ENCODE results near the gene VAMP1.

VAMP1 gene

DNA sequence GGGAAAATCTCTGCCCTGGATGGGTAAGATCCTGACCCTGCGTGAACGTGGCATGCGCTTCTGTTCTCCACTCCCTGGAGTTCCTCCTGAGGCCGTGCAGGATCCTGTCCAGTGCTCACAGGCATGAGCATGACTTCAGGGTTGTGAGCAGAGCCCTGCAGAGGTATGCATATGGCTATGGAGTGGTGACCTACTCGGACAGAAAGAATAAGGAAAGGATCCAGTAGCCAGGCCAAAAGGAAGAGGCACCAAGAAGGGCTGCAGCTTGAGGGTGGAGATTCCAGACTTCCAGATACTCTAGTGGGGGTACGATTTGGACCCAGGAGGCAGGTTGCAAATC lies 46.5 kb downstream of the VAMP1 start:
- H3K27ac ChIP-seq (ENCODE audit: poor library complexity, severe bottlenecking): no peak overlapping the region
- H3K36me3 ChIP-seq (ENCODE audit: low read depth): no peaks in the 10 kb centered on the region
- DNase-seq (ENCODE audit: low spot score): no peak
- no peaks in the 10 kb centered on the region for H3K27me3 ChIP-seq (ENCODE audit: insufficient read depth, poor library complexity, severe bottlenecking)
- no peak for TF ChIP-seq CTCF (IDR thresholded peaks at IDR 0.05; ENCODE audit: poor library complexity, severe bottlenecking)
- no peak overlapping the region for H3K4me3 ChIP-seq (ENCODE audit: severe bottlenecking)
- ATAC-seq (ENCODE audit: low read depth): peak; percentile 9; the same call in 1 of the 3 replicates
- H3K9me3 ChIP-seq (ENCODE audit: severe bottlenecking): no peaks in the 10 kb centered on the region
- H3K4me1 ChIP-seq (ENCODE audit: insufficient read depth, poor library complexity, severe bottlenecking): no peaks in the 10 kb centered on the region

DNA sequence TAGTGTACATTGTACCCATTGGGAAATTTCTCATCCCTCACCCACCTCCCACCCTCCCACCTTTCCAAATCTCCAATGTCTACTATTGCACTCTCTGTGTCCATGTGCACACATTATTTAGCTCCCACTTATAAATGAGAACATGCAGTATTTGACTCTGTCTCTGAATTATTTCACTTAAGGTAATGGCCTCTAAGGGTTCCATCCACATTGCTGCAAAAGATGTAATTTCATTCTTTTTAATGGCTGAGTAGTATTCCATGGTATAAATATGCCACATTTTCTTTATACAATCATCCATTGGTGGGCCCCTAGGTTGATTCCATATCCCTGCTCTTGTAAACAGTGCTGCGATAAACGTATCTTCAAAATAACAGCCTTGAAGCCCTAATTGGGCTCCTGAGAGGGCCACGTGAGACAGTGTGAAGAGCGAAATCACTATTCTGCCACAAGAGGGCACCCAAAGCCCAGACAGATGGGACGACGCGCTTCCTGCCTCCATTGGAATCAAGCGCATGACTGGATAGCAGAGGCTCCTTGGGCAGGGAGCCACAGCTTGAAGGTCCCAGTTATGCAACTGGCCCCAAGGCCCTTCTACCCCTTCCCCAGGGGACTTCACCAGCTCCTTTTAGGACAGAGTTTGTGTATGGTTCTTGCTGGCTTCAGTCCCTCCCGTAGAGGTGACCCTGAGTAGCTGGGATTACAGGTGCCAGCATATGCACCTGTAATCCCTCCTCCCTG lies 47.0 kb downstream of the VAMP1 start:
- Histone ChIP-seq H3K27me3 (ENCODE audit: insufficient read depth, poor library complexity, severe bottlenecking) (no peaks in the 10 kb centered on the region), H3K36me3 (ENCODE audit: low read depth) (no peaks in the 10 kb centered on the region), H3K4me3 (ENCODE audit: severe bottlenecking) (no peak overlapping the region), H3K9me3 (ENCODE audit: severe bottlenecking) (no peaks in the 10 kb centered on the region), H3K27ac (ENCODE audit: poor library complexity, severe bottlenecking) (no peak overlapping the region), H3K4me1 (ENCODE audit: insufficient read depth, poor library complexity, severe bottlenecking) (no peaks in the 10 kb centered on the region)
- ATAC-seq (ENCODE audit: low read depth) (peak; percentile 97), DNase-seq (ENCODE audit: low spot score) (no peak)
- TF ChIP-seq CTCF (IDR thresholded peaks at IDR 0.05; ENCODE audit: poor library complexity, severe bottlenecking): peak; percentile 94

DNA sequence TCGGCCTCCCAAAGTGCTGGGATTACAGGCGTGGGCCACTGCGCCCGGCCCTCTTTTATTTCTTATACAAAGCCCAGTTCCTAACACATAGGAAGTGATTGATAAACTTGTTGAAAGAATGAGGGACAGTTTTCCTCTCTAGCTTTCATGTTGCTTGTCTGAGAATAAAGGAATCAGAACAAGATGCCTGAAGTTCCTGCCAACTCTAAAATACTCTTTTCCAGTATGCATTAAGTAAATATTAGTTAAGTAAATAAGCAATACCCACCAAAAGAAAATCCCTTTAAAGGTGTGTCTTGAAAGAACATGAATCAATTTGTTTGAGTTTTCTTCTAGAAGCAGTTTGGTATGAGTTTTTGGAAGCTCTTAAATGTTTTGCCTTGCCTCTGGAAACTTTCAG lies 50.1 kb downstream of the VAMP1 start:
- Histone ChIP-seq H3K9me3 (ENCODE audit: severe bottlenecking) (no peaks in the 10 kb centered on the region), H3K27me3 (ENCODE audit: insufficient read depth, poor library complexity, severe bottlenecking) (no peaks in the 10 kb centered on the region), H3K36me3 (ENCODE audit: low read depth) (no peaks in the 10 kb centered on the region; the same call in 1 of the 2 replicates), H3K27ac (ENCODE audit: poor library complexity, severe bottlenecking) (no peak overlapping the region), H3K4me3 (ENCODE audit: severe bottlenecking) (no peak overlapping the region), H3K4me1 (ENCODE audit: insufficient read depth, poor library complexity, severe bottlenecking) (no peaks in the 10 kb centered on the region)
- ATAC-seq (ENCODE audit: low read depth) (no peak), DNase-seq (ENCODE audit: low spot score) (no peak)
- TF ChIP-seq CTCF (IDR thresholded peaks at IDR 0.05; ENCODE audit: poor library complexity, severe bottlenecking): no peak

- TF ChIP-seq CTCF (IDR thresholded peaks at IDR 0.05; ENCODE audit: poor library complexity, severe bottlenecking): no peak
- no peaks in the 10 kb centered on the region for H3K4me1 ChIP-seq (ENCODE audit: insufficient read depth, poor library complexity, severe bottlenecking)
- ATAC-seq (ENCODE audit: low read depth) (no peak), DNase-seq (ENCODE audit: low spot score) (no peak)
- H3K27me3 ChIP-seq (ENCODE audit: insufficient read depth, poor library complexity, severe bottlenecking): no peaks in the 10 kb centered on the region
- no peaks in the 10 kb centered on the region; the same call in 1 of the 2 replicates for H3K36me3 ChIP-seq (ENCODE audit: low read depth)
- no peak overlapping the region for H3K4me3 ChIP-seq (ENCODE audit: severe bottlenecking)
- no peaks in the 10 kb centered on the region for H3K9me3 ChIP-seq (ENCODE audit: severe bottlenecking)
- no peak overlapping the region for H3K27ac ChIP-seq (ENCODE audit: poor library complexity, severe bottlenecking)
Measured at GRCh38 chr12:6418796-6419195, 51.7 kb downstream of the VAMP1 start.

DNA sequence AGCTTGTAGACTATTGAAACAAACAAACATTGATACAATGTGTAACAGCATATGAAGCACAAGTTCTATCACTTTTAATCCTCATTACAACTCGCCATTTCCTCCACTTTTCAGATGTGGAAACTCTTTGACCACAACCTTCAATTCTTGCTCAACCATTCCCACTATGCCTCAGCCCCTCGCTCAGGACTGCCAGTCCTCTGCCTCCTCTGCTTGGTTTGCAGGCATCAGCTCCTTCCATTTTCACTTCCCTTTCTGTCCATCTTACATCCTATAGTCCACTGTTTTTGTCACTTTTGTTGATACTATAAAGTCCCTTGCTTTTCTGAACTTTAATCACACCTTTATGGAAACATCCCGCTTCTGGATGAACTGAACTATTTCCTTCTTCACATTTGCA lies 53.9 kb downstream of the VAMP1 start:
- Histone ChIP-seq H3K4me3 (ENCODE audit: severe bottlenecking) (no peak overlapping the region), H3K27me3 (ENCODE audit: insufficient read depth, poor library complexity, severe bottlenecking) (no peaks in the 10 kb centered on the region), H3K36me3 (ENCODE audit: low read depth) (no peaks in the 10 kb centered on the region; the same call in 1 of the 2 replicates), H3K4me1 (ENCODE audit: insufficient read depth, poor library complexity, severe bottlenecking) (no peaks in the 10 kb centered on the region), H3K9me3 (ENCODE audit: severe bottlenecking) (no peaks in the 10 kb centered on the region), H3K27ac (ENCODE audit: poor library complexity, severe bottlenecking) (no peak overlapping the region)
- DNase-seq (ENCODE audit: low spot score): no peak
- TF ChIP-seq CTCF (IDR thresholded peaks at IDR 0.05; ENCODE audit: poor library complexity, severe bottlenecking): no peak
- no peak for ATAC-seq (ENCODE audit: low read depth)
